NCI-H446 treated with DMSO at 0.1 percent for 48 hours (cell line): ENCODE results near the gene SCAF4.
"Not testable (repeated sequence)": the region's sequence is repeated elsewhere in the genome, so short reads cannot be mapped to it uniquely, and the experiment has no call there.

Source experiments
- DNase-seq: peaks from one replicate; lab custom pipeline; 2025; lab: John Stamatoyannopoulos, UW

The SCAF4 gene

GRCh38 chr21:31741116-31741515 lies 9.2 kb upstream of the SCAF4 start:
- DNase-seq: no peak

- not testable (repeated sequence) for DNase-seq
Observed at GRCh38 chr21:31737586-31738397, 5.9 kb upstream of the SCAF4 start.

GRCh38 chr21:31735511-31735992 lies 3.6 kb upstream of the SCAF4 start:
- no peak for DNase-seq

- no peak for DNase-seq
Observed at GRCh38 chr21:31733551-31734149, 1.7 kb upstream of the SCAF4 start.

- no peak for DNase-seq
Observed at GRCh38 chr21:31732597-31733550, 956 bp upstream of the SCAF4 start.

- DNase-seq: no peak
Observed at GRCh38 chr21:31731056-31731856, 662 bp downstream of the SCAF4 start.

GRCh38 chr21:31730712-31731055 lies 1.2 kb downstream of the SCAF4 start:
- DNase-seq: no peak

- DNase-seq: no peak
Observed at GRCh38 chr21:31729622-31730343, 2.1 kb downstream of the SCAF4 start.

GRCh38 chr21:31728952-31729351 lies 3.0 kb downstream of the SCAF4 start:
- DNase-seq: no peak

- DNase-seq: no peak
Observed at GRCh38 chr21:31728191-31728590, 3.7 kb downstream of the SCAF4 start.

- DNase-seq: no peak
Observed at GRCh38 chr21:31727181-31727580, 4.7 kb downstream of the SCAF4 start.

GRCh38 chr21:31726407-31726806 lies 5.5 kb downstream of the SCAF4 start:
- DNase-seq: no peak

GRCh38 chr21:31725202-31725839 lies 6.6 kb downstream of the SCAF4 start:
- DNase-seq: no peak

- no peak for DNase-seq
Observed at GRCh38 chr21:31724552-31724951, 7.4 kb downstream of the SCAF4 start.

- DNase-seq: no peak
Observed at GRCh38 chr21:31721381-31721780, 10.5 kb downstream of the SCAF4 start.

- DNase-seq: no peak
Observed at GRCh38 chr21:31720739-31721138, 11.2 kb downstream of the SCAF4 start.

- DNase-seq: no peak
Observed at GRCh38 chr21:31720330-31720729, 11.6 kb downstream of the SCAF4 start.

GRCh38 chr21:31716106-31716505 lies 15.8 kb downstream of the SCAF4 start:
- no peak for DNase-seq

GRCh38 chr21:31714741-31715365 lies 17.1 kb downstream of the SCAF4 start:
- DNase-seq: no peak
